Activated B cell treated with CpG ODN at 0.5 μM for 24 hours (primary cell): ENCODE measurements around the gene THAP8. TPM values are rescaled to one million over a fixed set of nuclear protein-coding genes. Genes with fewer than 3 reads are reported as not detected.
"Not testable (repeated sequence)": the region's sequence is repeated elsewhere in the genome, so short reads cannot be mapped to it uniquely, and the experiment has no call there.

Experiments used
- ATAC-seq: fragments of 200-7000 bp; cut with Tn5 transposase; one replicate; pipeline ENCODE4 v1.10.0; 2021; ENCODE audit warnings: low read depth, mild to moderate bottlenecking, moderate library complexity
- CTCF ChIA-PET: fragments of 350-600 bp; sonication (Branson Sonifier 250); formaldehyde crosslinking; loops from one replicate; lab custom pipeline; 2021; ENCODE audit warnings: antibody characterized with exemption; lab: Charles Lee
- POLR2A ChIA-PET: fragments of 350-600 bp; sonication (Branson Sonifier 250); formaldehyde crosslinking; loops from one replicate; lab custom pipeline; 2021; ENCODE audit warnings: antibody characterized with exemption; lab: Charles Lee
- DNase-seq: peaks from one replicate; pipeline ENCODE4 v3.0.0; 2022
- H3K27ac Mint-ChIP-seq: one replicate; pipeline ENCODE4 v1.8.0; 2020; ENCODE audit warnings: mixed read lengths
- H3K27me3 Mint-ChIP-seq: one replicate; pipeline ENCODE4 v1.8.0; 2021; ENCODE audit warnings: mixed read lengths
- H3K36me3 Mint-ChIP-seq: one replicate; pipeline ENCODE4 v1.8.0; 2021; ENCODE audit warnings: low read depth, mixed read lengths
- H3K4me1 Mint-ChIP-seq: one replicate; pipeline ENCODE4 v1.8.0; 2021; ENCODE audit warnings: mixed read lengths
- H3K4me3 Mint-ChIP-seq: one replicate; pipeline ENCODE4 v1.8.0; 2020; ENCODE audit warnings: mild to moderate bottlenecking, mixed read lengths
- H3K9me3 Mint-ChIP-seq: one replicate; pipeline ENCODE4 v1.8.0; 2020; ENCODE audit warnings: mixed read lengths
- intact Hi-C: fragments of 100-400 bp; cut with micrococcal nuclease; formaldehyde crosslinking; loops from one replicate; pipeline ENCODE4 v1.15.1; 2024
- total RNA-seq: library from RNA; stranded (reverse); gene quantifications from 2 replicates; pipeline ENCODE4 v1.2.3, GENCODE V29; 2022
- TF ChIP-seq, protein P1 (sequence below): fragments of 200-600 bp; IDR thresholded peaks from one replicate; pipeline ENCODE4 v1.8.0; 2022; ENCODE audit warnings: antibody characterized with exemption, mild to moderate bottlenecking

THAP8 gene
- total RNA-seq, 1 donor from 2014 or later: 2.4 TPM

DNA sequence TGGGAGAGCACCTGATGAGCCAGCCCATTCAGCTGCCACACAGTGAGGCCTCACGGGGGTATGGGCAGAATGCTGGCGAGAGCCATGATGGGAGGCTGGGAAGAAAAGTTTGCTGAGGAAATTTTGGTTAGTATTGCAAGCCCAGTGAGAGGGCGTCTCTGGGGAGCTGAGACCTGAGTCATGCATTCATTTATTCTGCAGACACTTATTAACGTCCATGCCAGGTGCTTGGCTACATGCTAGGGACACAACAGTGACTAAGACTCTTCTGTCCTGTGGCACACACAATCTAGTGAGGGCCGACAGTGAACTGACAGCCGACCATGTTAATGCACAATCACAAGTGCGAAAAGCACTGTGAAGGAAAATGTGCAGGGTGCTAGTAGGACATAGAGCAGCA lies 27.8 kb upstream of the THAP8 start:
- no peaks in the 10 kb centered on the region for H3K9me3 Mint-ChIP-seq
- TF ChIP-seq, protein P1, sequence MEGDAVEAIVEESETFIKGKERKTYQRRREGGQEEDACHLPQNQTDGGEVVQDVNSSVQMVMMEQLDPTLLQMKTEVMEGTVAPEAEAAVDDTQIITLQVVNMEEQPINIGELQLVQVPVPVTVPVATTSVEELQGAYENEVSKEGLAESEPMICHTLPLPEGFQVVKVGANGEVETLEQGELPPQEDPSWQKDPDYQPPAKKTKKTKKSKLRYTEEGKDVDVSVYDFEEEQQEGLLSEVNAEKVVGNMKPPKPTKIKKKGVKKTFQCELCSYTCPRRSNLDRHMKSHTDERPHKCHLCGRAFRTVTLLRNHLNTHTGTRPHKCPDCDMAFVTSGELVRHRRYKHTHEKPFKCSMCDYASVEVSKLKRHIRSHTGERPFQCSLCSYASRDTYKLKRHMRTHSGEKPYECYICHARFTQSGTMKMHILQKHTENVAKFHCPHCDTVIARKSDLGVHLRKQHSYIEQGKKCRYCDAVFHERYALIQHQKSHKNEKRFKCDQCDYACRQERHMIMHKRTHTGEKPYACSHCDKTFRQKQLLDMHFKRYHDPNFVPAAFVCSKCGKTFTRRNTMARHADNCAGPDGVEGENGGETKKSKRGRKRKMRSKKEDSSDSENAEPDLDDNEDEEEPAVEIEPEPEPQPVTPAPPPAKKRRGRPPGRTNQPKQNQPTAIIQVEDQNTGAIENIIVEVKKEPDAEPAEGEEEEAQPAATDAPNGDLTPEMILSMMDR: no peak
- CTCF ChIA-PET: no interaction called here
- H3K4me1 Mint-ChIP-seq: no peaks in the 10 kb centered on the region
- ATAC-seq (no peak), DNase-seq (no peak)
- peaks cover 2% of the 10 kb centered on the region for H3K36me3 Mint-ChIP-seq
- no peak overlapping the region for H3K4me3 Mint-ChIP-seq
- no peaks in the 10 kb centered on the region for H3K27me3 Mint-ChIP-seq
- no peak overlapping the region for H3K27ac Mint-ChIP-seq
- intact Hi-C loops: no loop called here
- POLR2A ChIA-PET: no interaction called here

DNA sequence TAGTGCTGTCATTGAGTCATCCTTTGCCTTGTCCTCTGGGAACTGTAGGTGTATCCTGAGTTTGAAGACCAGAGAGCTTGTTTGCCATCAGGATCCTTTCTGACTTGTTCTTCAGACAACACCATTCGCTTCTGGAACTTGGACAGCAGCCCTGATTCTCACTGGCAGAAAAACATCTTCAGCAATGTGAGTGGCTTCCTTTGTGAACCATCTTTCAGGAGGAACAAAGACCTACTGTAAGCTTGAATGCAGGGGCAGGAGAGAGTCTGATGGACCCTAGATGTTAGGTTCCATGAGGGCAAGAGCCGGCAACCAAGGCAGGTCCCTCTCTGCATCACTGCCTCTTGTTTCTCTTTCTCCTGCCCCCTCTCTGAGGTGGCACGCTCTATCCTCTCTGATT lies 27.3 kb upstream of the THAP8 start:
- Mint-ChIP-seq H3K4me3 (no peak overlapping the region), H3K27me3 (no peaks in the 10 kb centered on the region), H3K27ac (no peak overlapping the region), H3K36me3 (peaks cover 2% of the 10 kb centered on the region), H3K9me3 (no peaks in the 10 kb centered on the region), H3K4me1 (no peaks in the 10 kb centered on the region)
- ChIA-PET POLR2A (no interaction called here), CTCF (no interaction called here)
- ATAC-seq: no peak
- intact Hi-C loops: no loop called here
- DNase-seq: no peak
- TF ChIP-seq, protein P1: no peak

DNA sequence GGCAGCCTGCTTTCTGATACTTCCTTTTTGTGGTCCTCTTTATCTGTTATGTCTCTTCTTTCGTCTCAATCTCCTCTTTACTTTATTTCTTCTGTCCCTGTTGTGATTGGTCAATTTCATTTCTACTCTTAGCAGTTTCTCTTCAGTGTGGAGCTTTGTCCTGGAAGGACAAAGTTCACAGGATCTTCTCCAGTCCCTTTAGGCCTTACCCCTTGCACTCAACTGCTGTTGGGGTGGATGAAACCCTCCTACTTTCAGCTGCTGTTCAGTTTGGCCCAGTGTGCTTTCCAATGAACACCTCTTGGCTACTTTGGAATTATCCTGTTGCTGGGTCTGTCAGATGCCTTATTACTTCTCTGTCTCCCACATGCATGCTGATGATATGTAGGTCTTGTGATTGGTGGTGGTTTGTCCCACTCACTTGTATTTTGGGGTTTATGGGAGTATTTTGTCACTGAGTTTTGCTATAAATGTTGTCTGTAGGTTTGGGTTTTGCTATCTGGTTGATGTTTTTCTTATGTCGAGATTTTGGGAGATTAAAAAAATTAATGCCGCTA lies 25.4 kb upstream of the THAP8 start:
- ChIA-PET POLR2A (no interaction called here), CTCF (no interaction called here)
- Mint-ChIP-seq H3K36me3 (peaks cover 2% of the 10 kb centered on the region), H3K27me3 (no peaks in the 10 kb centered on the region), H3K9me3 (no peaks in the 10 kb centered on the region), H3K4me3 (no peak overlapping the region), H3K4me1 (no peaks in the 10 kb centered on the region), H3K27ac (no peak overlapping the region)
- ATAC-seq: no peak
- TF ChIP-seq, protein P1: no peak
- intact Hi-C loops: no loop called here
- no peak for DNase-seq

DNA sequence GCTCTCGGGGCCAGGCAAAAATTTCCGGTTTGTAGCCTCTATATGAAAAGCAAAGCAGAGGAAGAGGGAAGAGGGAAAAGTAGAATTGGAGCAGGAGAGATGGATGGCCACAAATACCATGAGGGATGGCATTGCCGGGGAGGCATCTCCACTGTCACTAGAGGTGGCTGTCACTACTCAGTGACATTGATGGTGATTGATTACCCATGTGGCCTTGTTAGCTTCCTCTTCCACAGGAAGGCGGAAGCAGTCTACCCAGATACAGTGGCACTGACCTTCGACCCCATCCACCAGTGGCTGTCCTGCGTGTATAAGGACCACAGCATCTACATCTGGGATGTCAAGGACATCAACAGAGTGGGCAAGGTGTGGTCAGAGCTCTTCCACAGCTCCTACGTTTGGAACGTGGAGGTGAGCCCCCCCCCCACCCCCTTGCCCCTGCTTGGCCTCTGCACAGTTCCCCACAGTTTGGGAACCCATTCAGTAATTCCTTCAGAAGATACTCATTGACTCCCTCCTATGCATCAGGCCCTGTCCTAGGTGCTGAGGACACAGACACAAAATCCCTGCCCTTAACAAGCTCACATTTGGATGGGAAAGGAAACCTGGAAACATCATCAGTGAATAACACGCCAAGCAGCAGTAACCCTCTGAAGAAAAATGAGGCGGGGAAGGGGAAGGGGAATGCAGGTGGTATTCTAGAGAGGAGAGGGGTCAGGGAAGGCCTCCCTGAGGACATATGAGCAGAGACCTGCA lies 19.2 kb upstream of the THAP8 start:
- CTCF ChIA-PET: no interaction called here
- Mint-ChIP-seq H3K27ac (no peak overlapping the region), H3K27me3 (no peaks in the 10 kb centered on the region), H3K4me3 (no peak overlapping the region), H3K4me1 (no peaks in the 10 kb centered on the region), H3K36me3 (no peaks in the 10 kb centered on the region), H3K9me3 (no peaks in the 10 kb centered on the region)
- no peak for DNase-seq
- POLR2A ChIA-PET: no interaction called here
- no peak for ATAC-seq
- TF ChIP-seq, protein P1: no peak
- intact Hi-C loops: no loop called here

DNA sequence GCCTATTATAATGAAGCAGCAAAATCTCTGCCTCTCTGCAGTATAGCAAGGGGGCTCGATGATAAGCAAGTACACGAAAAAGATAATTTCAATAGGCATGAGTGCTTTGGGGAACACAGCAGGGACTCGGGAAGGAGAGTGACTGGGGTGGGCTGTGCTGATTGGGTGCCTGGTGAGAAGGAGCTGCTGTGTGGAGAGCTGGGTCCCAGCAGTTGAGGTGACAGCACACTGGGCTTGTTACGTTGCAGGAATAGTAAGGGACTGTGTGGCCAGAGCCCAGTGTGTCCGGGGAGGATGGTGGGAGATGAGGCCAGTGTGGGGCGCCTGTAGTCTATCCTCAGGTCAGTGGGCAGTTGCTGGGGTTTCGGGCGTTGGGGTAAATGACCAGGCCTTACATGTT lies 18.0 kb upstream of the THAP8 start:
- Mint-ChIP-seq H3K9me3 (no peaks in the 10 kb centered on the region), H3K4me1 (no peaks in the 10 kb centered on the region), H3K27me3 (no peaks in the 10 kb centered on the region), H3K4me3 (no peak overlapping the region), H3K36me3 (no peaks in the 10 kb centered on the region), H3K27ac (no peak overlapping the region)
- TF ChIP-seq, protein P1: no peak
- DNase-seq (no peak), ATAC-seq (no peak)
- CTCF ChIA-PET: no interaction called here
- POLR2A ChIA-PET: no interaction called here
- intact Hi-C loops: no loop called here

DNA sequence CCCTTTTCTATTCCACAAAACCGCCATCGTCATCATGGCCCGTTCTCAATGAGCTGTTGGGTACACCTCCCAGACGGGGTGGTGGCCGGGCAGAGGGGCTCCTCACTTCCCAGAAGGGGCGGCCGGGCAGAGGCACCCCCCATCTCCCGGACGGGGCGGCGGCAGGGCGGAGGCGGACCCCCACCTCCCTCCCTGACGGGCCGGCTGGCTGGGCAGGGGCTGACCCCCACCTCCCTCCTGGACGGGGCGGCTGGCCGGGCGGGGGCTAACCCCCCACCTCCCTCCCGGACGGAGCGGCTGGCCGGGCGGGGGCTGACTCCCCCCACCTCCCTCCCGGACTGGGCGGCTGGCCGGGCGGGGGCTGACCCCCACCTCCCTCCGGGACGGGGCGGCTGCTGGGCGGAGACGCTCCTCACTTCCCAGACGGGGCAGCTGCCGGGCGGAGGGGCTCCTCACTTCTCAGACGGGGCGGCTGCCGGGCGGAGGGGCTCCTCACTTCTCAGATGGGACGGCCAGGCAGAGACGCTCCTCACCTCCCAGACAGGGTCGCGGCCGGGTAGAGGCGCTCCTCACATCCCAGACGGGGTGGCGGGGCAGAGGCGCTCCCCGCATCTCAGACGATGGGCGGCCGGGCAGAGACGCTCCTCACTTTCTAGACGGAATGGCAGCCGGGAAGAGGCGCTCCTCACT lies 14.9 kb upstream of the THAP8 start:
- H3K27me3 Mint-ChIP-seq, H3K4me1 Mint-ChIP-seq, CTCF ChIA-PET, H3K36me3 Mint-ChIP-seq, intact Hi-C loops, H3K27ac Mint-ChIP-seq, ATAC-seq, POLR2A ChIA-PET, H3K4me3 Mint-ChIP-seq, DNase-seq, H3K9me3 Mint-ChIP-seq: not testable (repeated sequence)
